Fibroblast of gingiva (primary cell): ENCODE data around the gene C3orf70.

ENCODE experiments used
- DNase-seq: peaks from one replicate; pipeline ENCODE4 v3.0.0-alpha.2; 2011; ENCODE audit warnings: low read depth

The C3orf70 gene, protein sequence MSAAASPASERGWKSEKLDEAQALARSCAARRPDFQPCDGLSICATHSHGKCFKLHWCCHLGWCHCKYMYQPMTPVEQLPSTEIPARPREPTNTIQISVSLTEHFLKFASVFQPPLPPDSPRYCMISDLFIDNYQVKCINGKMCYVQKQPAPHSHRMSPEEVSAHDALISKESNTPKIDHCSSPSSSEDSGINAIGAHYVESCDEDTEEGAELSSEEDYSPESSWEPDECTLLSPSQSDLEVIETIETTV

DNA sequence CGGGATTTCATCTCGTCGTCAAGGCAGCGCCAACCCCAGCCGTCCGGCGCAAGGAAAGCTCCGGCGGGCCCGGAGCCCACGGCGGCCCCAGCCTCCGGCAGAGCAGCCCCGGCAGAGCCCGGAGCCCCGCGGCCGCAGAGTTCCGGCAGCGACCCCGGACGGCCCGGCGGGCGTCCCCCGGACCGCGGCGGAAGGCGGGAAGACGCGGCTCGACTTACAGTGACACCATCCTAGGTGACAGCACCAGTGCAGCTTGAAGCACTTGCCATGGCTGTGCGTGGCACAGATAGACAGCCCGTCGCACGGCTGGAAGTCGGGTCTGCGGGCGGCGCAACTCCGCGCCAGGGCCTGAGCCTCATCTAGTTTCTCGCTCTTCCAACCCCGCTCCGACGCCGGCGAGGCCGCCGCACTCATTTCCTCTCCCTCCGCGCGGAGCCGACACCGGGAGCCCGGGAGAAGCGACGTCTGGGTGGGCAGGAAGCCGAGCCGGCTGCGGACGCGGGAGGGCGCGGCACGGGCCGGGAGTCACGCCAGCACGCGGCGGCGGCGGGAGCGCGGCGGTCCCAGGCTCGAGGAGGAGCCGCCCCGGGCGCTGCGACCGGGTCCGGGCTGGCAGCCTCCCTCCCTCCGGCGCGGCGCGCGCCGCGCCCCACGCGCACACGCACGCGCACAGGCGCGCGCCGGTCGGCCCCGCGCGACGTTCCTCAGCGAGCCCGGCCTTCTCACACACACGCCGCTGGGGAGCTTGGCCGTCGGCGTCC lies at the start of gene C3orf70:
Gene C3orf70, minus strand, starts transcription at position 651 of the 761 bp plus-strand sequence. Its CDS starts 237 bp downstream, at position 414.
- peak; percentile 55 for DNase-seq

DNA sequence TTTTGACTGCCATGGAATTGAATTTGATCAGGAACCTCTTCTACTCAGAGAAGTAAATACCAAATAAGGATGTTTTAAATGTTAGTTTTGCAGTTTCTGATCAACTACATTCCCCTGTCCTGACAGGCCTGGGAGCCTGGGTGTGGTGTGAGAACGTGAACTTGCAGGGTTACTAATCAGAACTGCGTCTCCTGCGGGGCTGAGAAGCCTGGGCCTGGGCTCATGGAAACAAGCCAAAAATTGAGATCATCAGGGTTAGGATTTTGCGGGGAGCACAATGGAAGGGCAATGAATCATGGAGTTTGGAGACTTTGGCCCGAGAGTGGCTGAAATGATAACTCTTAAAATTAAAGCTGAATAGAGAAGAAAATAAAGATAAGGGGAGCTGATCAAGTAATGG lies 47.8 kb upstream of the C3orf70 start:
- no peak for DNase-seq

DNA sequence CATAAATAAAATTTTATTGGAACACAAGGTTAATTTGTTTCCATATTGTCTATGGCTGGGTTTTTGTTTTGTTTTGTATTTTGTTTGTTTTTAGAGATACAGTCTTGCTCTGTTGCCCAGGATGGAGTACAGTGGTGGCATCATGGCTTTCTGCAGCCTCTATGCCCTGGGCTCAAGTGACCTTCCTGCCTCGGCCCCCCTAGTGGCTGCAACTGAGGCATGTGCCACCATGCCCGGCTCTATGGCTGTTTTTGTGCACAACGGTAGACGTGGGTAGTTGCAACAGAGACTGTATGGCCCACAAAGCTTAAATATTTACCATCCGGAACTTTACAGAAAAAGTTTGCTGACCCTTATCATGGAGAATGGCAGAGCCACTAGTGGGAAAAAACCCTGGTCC lies 46.8 kb upstream of the C3orf70 start:
- no peak for DNase-seq

DNA sequence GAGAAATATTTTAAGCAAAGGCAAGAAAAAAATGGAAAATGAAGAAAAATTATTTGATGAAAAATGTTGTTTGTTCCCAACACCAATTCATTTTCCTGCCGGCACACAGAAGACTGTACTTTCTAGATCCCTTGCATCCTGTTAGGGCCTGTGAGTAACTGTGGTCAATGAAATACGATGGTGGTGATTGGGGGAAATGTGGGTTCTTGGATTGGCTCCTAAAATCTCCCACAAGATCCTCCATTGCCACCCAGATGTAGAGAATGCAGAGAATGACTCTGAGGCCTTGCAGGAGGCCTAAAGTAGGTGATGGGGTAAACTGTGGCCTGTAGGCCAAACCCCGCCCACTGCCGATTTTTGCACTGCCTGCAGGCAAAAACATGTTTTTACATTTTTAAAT lies 46.3 kb upstream of the C3orf70 start:
- no peak for DNase-seq

DNA sequence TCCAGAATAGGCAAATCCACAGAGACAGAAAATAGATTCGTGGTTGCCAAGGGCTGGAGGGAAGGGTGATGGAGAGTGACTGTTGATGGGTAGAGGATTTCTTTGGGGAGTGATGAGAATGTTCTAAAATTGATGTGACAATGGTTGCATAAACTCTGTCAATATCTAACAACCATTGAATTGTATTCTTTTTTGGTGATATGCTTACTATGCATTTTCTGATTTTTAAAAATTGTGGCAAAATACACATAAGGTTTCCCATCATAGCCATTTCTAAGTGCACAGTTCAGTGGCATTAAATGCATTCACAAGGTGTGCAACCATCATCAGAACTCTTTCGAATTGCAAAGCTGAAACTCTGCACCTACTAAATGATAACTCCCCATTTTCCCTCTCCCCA lies 44.2 kb upstream of the C3orf70 start:
- no peak for DNase-seq

DNA sequence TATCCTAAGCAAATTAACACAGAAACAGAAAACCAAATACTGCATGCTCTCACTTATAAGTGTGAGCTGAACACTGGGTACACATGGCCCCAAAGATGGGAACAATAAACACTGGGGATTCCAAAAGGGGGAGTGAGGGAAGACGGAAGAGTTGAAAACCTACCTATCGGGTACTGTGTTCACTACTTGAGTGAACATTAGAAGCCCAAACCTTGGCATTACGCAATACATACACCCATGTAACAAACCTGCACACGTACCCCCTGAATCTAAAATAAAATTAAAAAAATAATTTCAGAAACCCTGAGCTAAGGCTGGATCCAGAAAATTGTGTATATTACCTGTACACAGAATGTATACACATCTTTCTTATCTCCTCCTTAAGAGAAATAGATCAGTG lies 42.8 kb upstream of the C3orf70 start:
- no peak for DNase-seq

DNA sequence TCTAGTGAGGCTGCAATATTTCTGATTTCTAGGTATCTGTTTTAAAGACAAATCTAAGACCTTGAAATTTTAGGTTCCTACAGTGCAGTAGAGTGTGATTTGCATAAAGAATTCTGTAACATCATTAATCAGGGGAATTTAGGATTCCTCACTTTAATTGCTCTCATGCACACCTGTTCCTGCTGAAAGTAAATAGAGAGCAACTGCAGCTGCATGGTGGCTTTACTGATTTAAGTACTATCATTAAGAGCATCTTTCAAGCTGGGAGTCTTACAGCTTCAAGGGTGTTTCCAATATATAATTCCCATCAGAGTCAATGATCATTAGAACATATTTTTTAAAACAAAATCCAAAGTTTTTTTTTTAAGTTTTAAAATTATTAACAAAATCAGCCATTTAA lies 36.0 kb upstream of the C3orf70 start:
- DNase-seq, result no peak

DNA sequence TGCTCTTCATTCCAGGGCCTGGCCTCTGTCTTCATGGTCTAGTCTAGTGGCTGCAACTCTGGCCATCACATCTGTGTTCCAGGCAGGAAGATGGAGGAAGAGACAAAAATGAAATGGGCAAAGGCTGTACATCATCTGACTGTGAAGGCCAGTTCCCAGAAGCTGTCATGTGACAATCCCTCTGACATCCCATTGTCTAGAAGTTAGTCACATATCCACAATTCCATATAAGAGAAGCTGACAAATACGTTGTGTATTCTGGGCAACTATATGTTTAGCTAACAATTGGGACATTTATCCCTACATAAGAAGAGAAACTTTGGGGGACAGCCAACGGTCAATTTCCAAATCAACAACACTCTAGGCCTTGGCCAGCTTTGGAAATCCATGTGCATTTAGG lies 34.5 kb upstream of the C3orf70 start:
- DNase-seq, result no peak

DNA sequence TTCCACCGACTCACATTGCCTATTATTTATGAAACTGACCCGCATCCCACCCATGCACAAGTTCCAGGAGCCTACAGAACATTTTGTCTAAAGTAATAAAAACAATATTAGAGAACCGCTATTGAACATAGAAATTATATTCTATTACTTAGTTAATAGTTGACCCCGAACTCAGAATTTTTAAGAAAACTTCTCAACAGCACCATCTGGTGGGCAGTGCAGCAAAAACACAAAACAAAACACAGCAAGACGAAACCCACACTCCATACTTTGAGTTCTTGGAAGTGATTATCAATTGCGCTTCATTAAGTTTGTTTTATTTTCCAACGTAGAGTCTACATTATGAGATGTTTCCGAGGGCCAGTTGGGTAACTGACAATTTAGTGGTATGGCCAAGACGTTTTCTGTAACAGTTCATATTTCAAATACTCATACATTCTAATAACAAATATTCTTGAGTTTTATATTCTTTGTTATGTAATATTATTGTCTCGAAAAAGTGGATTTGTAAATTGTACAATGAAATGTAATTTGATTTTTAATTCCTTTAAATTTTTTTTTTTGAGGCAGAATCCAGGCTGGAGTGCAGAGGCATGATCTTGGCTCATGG lies 24.0 kb upstream of the C3orf70 start:
- DNase-seq, result no peak

DNA sequence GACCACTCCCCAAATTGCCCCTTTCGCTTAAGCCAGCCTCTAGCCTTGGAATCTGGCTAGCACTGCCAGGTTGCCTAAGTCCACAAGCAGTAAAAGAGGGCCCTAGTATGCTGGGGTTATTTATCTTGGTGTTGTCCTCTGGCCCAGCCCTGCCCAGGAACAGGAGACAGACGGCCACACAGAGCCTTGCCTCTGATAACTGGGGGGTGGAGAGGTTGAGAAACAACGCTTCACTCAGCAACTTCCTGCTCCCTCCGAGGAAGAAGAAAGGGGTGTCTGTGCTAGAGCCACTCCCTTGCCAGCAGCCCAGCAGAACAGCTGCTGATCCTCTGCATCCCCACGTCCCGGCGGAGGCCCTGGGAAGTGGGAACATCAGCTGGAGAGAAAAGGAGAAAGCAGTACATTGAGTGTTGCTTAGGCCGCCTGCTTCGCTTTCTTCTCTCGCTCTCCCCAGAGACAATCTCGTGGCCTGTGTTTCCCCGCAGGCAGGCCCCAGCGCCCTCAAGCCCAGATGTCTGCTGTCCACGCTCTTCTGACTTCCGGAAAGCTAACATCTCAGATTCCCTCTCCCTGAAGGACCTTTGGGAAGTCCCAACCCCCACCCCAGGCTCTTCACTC lies 22.6 kb upstream of the C3orf70 start:
- DNase-seq, result peak; percentile 40

DNA sequence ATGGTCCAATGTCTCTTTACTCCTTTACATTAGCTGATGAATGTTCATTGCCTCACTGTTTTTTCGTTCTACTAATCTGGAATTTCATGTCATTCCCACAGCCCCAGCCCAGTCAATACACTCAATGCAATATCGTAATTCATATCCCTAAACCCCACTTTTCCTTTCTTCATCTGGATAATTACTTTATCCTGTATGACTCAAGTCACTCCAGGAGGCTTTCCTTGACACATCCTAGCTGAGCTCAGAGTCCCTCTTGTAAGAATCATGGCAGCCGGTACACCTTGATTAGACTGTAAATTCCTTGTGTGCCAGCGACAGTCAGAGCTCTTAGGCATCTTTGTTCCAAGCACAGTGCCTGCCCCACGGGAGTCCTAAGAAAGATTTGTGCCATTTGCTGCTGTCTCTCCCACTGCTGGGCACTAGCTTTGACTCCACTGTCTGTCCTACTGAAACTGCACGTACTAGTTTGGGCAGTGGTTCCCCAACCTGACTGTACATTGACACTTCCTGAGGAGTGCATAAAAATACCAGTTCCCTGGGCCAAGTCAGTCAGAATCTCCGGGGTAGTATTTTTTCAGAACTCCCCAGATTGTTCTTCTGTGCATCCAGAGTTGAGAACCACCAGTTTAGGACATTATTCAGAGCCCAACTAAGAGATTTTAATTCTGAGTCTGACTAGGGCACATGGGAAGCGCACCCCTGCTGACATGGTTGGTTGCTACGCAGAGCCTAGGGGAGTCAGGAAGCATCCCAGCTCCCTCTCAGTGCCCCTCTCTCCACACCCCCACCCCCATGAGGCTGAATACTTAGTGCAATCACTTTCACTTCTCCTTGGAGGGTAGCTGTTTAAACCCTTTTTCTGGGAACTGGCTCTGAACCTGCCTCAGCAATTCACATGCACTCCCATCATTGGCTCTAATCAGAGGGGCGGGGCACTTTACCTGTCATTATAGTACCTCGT lies 19.5 kb upstream of the C3orf70 start:
- DNase-seq, result no peak

DNA sequence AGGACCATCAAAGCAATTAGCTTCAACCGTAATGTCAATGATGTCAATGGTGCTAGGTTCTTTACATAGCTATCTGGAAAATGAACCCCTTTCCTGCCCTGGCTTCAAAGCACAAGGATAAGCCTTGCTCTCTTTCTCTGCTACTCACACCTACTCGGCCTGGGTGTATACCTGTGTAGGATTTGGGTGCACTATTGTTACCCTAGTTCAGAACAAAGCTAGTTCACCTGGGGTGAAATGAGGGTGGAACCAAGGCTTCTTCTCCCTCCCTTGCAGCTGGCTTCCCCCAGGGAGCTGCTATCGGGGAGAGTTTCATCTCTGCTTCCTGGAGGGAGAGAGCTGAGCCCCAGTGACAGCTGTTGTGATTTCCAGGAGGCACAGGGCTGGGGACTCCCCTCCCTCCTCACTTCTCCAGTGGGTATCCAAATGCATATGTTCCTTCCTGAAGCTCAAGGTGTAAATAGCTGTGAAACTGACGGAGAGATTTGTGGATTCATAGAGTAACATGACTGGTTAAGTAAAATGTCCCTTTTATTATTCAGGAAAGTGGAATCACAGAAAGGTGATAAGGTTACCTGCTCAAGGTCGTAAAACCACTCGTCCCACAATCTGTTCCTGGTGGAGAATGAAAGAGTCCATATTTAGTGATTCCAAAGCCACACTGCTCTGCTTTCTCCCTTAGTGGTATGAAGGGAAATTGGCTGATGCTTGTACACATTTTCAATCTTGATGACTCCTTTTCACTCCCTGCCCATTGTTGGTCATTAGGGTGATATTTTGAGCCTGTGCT lies 11.8 kb upstream of the C3orf70 start:
- no peak for DNase-seq

DNA sequence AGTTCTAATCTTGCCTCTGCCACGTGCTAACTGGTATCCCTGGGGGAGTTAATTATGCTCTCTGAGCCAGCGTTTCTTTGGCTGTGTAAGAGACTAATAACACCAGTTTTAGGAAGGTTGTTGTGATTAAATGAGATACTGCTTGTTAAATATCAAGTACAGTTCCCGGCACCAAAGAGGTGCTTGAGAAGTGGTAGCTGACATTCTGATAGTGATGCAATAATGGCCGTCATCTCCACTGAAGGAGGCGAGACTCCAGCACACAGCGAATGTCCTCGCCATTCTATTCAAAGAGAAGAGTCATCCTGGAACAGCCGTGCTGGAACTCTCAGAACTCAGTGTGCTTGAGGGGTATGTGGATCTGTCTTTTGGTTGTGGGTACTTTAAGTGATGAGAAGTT lies 9.8 kb upstream of the C3orf70 start:
- DNase-seq, result no peak

DNA sequence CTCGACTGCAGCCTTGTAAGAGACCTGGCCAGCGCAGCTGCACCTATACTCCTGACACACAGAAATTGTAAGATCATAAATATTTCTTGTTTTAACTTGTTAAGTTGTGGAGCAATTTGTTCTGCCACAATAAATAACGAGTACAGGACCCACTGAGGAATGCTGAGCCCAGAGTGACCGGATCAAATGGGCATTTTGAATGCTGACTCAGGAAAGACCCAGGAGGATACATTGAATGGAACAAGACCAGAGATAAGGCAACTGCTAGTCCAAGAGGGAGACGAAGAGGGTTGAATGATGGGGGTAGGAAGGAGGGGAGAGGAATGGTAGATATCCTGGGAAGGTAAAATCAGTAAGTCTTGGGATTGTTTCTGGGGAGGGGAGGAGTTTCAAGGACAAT lies 8.9 kb upstream of the C3orf70 start:
- no peak for DNase-seq

DNA sequence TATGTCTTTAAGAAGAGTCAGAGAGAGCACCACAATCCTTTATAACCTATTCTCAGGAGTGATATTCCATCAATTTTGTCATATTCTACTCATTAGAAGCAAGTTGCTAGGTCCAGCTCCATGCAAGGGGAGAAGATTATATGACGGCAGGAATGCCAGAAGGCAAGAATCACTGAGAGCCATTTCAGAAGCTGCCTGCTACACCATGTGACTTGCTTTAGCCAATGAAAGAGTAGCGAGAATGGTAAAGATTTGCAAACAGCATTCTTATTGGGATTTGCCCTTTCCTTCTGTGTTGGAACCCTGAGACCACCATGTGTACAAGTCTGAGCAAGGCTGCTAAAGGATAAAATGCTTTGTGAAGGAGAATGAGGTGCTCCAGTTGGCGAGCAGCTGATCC lies 4.5 kb upstream of the C3orf70 start:
- DNase-seq, result no peak

DNA sequence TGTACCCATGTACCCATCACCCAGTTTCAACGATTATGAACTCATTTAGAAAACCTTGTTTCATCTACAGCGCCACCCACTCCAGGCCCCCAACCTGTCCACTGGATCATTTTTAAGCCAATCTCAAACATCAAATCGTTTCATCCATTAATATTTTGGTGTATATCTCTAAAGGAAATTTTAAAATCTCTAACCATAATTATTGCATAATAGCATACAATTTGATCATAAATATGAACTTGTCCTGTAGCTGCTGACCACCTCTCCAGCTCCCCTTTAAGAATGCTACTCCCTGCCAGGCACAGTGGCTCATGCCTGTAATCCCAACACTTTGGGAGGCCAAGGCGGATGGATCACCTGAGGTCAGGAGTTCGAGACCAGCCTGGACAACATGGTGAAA lies 2.8 kb upstream of the C3orf70 start:
- DNase-seq, result no peak

DNA sequence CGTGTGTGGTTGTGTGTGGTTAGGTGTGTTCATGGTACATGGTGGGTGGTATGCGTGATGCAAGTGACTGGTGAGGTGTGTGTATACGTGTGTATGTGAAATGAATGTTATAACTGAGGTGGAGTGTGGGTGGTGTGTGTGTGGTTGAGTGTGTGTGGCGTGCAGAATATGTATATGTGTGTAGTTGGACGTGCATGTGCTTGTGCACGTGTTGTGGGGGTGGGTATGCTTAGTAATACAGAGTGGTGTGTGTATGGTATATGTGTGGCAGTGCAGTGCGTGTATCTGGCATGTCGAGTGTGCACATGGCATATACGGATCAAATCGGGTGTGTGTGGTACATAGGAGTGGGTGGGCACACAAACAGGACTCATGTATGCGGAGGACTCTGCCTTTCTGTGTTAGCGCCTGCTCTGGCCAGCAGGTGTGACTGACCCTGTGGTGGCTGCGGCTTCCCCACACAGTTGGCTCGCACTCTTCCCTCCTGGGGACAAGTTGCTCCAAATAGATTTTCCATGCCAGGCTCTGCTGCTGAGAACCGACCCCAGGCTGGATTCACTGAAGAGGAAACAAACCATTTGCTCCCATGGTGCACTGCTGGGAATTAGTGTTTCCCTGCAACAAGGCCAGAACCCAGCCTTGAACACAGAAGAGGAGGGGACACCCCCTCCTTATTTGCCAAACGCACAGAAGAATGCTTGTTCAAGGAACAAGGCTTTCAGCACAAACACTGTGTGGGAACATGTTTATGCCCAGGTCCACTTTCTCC lies 1.2 kb upstream of the C3orf70 start:
- DNase-seq, result no peak

DNA sequence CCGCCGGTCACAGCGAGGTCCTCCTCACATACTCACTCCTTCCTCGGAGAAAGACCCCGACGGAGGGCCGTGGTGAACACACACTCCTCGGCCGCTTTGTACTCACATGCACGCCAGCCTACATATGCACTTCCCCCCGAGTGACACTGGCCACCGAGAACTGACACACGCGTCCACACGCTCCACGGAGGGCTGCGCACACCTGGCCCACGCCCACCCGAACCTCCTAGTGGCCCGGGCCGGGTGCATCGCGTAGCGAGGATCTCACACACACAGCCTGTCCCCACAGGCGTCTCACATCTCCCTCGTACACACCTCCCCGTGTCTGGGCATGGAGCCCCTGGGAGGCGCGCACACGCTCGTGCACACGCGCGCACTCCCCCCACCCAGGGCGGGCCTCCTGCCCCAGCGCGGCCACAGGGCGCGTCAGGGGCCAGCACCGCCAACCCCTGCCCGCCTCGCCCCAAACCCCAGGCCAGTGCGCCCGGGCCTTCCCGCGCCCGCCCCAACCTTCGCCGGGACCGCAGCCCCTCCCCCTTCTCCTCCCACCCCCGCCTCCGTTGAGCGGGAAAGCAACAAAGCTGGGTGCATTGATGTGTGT lies 411 bp upstream of the C3orf70 start:
- no peak for DNase-seq

DNA sequence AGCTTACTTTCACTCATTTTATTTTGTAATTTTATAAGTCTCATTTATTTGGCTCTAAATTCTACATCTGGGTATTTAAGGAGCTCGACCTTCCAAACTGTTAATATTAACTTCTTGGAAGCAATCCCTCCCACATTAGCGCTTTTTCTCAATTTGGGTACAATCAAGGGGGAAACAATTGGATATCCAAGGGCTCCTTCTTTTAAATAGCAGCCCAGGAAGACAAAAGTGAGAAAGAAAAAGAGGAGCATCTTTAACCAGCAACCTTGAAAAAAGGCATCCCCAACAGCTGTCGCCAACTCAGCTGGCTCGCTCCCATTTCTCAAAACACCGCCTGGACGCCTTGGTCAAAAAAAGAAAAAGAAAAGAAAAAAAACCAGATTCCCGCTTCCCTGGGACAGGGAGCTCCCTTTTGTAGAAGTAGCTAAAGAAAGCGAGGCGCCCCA lies 873 bp downstream of the C3orf70 start:
- no peak for DNase-seq
